Measurements from ENCODE around the gene OR10P1.

DNA sequence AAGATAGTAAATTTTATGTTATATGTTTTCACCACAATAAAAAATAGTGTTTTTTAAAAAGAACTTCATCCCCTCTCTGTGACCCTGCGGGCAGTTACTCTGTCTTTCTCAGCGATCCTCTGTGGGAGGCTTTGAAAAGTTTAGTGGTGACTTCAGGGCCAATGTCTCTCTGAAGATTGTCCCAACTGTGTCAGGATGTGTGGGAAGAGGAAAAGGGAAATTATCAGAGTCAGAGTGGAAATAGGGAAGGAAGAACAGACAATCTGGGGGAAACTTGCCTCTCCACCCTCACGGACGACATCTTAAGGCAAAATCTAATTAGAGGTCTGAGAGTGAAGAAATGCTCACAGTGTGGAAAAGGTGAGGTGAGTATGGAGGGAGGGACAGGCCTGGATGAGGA lies 3.5 kb upstream of the OR10P1 start:
- no peak for TF ChIP-seq GABPA (IDR thresholded peaks at IDR 0.05; ENCODE audit: low read depth)
- TF ChIP-seq, protein P1, sequence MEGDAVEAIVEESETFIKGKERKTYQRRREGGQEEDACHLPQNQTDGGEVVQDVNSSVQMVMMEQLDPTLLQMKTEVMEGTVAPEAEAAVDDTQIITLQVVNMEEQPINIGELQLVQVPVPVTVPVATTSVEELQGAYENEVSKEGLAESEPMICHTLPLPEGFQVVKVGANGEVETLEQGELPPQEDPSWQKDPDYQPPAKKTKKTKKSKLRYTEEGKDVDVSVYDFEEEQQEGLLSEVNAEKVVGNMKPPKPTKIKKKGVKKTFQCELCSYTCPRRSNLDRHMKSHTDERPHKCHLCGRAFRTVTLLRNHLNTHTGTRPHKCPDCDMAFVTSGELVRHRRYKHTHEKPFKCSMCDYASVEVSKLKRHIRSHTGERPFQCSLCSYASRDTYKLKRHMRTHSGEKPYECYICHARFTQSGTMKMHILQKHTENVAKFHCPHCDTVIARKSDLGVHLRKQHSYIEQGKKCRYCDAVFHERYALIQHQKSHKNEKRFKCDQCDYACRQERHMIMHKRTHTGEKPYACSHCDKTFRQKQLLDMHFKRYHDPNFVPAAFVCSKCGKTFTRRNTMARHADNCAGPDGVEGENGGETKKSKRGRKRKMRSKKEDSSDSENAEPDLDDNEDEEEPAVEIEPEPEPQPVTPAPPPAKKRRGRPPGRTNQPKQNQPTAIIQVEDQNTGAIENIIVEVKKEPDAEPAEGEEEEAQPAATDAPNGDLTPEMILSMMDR (IDR thresholded peaks at IDR 0.05 in 2 of 3, conservative IDR thresholded peaks at IDR 0.05 in 1 of 3; ENCODE audit: control insufficient read depth in 2 of 3, extremely low read depth in 1 of 3, insufficient read depth in 1 of 3, low read depth in 3 of 3, low read length in 3 of 3): no peak

Measured in GM12878 (cell line).